Thymus (tissue), 11 donors: Measurements from ENCODE around the gene KLRC2. TPM values are rescaled to one million over a fixed set of nuclear protein-coding genes. Genes with fewer than 3 reads are reported as not detected.
"Not testable (repeated sequence)": the region's sequence is repeated elsewhere in the genome, so short reads cannot be mapped to it uniquely, and the experiment has no call there.

ENCODE experiments used
- DNase-seq, 9 donors: peaks; one replicate each; pipeline ENCODE4 v3.0.0-alpha.2; 2013; ENCODE audit warnings: low spot score in 9 of 9, low read depth in 6 of 9, missing footprints in 1 of 9
- H3K27ac ChIP-seq, 2 donors: one replicate each; pipeline ENCODE4 v1.5.1; 2013; ENCODE audit warnings: control low read depth in 1 of 2, low read depth in 1 of 2, low read length in 1 of 2, mild to moderate bottlenecking in 1 of 2, moderate library complexity in 1 of 2
- H3K27me3 ChIP-seq, 2 donors: one replicate each; pipeline ENCODE4 v1.5.1; 2013; ENCODE audit warnings: low read length in 1 of 2; ENCODE audit not compliant: control insufficient read depth in 2 of 2, insufficient read depth in 1 of 2
- H3K36me3 ChIP-seq, 2 donors: one replicate each; pipeline ENCODE4 v1.5.1; 2013; ENCODE audit warnings: low read length in 1 of 2, mild to moderate bottlenecking in 1 of 2, moderate library complexity in 1 of 2; ENCODE audit not compliant: control insufficient read depth in 2 of 2, insufficient read depth in 2 of 2
- H3K4me1 ChIP-seq, 2 donors: one replicate each; pipeline ENCODE4 v1.5.1; 2013; ENCODE audit warnings: low read length in 2 of 2; ENCODE audit not compliant: control insufficient read depth in 2 of 2, insufficient read depth in 2 of 2
- H3K4me3 ChIP-seq, 2 donors: one replicate each; pipeline ENCODE4 v1.5.1; 2013; ENCODE audit warnings: low read length in 2 of 2, control low read depth in 1 of 2, mild to moderate bottlenecking in 1 of 2
- H3K9me3 ChIP-seq, 2 donors: one replicate each; pipeline ENCODE4 v1.5.1; 2013; ENCODE audit warnings: low read length in 1 of 2, mild to moderate bottlenecking in 1 of 2; ENCODE audit not compliant: control insufficient read depth in 2 of 2, insufficient read depth in 1 of 2
- WGBS: extraction: QIAGEN DNeasy Blood & Tissue Kit; methylation state at CpG from one replicate; pipeline ENCODE4 v1.1.7; 2013; 5-methylcytosine and 5-hydroxymethylcytosine counted together
- polyA plus RNA-seq: library from polyadenylated mRNA; stranded (reverse); fragments of 200-250 nt; gene quantifications from one replicate; pipeline ENCODE4 v1.2.3, GENCODE V29; 2013
- total RNA-seq: library from RNA; stranded (reverse); fragments of 120-200 nt; gene quantifications from one replicate; pipeline ENCODE4 v1.2.4, GENCODE V29; 2013
- donor health status: healthy.

Gene KLRC2
- total and polyA plus RNA-seq, 2 donors, result 1.2 to 10.8 TPM

DNA sequence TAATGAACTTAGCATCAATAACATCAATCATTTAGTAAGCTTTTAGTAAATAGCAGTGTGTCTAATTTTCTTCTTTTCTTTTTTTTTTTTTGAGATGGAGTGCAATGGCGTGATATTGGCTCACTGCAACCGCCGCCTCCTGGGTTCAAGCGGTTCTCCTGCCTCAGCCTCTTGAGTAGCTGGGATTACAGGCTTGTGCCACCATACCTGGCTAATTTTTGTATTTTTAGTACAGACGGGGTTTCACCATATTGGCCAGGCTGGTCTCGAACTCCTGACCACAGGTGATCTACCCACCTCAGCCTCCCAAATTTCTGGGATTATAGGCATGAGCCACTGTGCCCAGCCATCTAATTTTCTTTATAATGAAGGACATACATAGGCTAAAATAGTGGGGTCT lies 48.3 kb downstream of the KLRC2 start:
- not testable (repeated sequence) for H3K9me3 ChIP-seq, DNase-seq, H3K27me3 ChIP-seq, H3K36me3 ChIP-seq, H3K4me1 ChIP-seq, H3K4me3 ChIP-seq, H3K27ac ChIP-seq
- 97% methylated on average over 6 of the region's 6 CpGs for WGBS

- DNase-seq, result no peak
- no peaks in the 10 kb centered on the region for H3K4me1 ChIP-seq
- no peaks in the 10 kb centered on the region for H3K36me3 ChIP-seq
- no peaks in the 10 kb centered on the region for H3K27me3 ChIP-seq
- no peak overlapping the region for H3K27ac ChIP-seq
- WGBS, result 91% methylated on average over 1 of the region's 1 CpG
- H3K9me3 ChIP-seq, result peaks cover 0 to 2% of the 10 kb centered on the region in 2 donors
- H3K4me3 ChIP-seq, result no peak overlapping the region
Observed at GRCh38 chr12:10386857-10387256, 49.0 kb downstream of the KLRC2 start.

- Histone ChIP-seq H3K4me1 (no peaks in the 10 kb centered on the region), H3K9me3 (peaks cover 0 to 6% of the 10 kb centered on the region in 2 donors), H3K4me3 (no peak overlapping the region), H3K27me3 (no peaks in the 10 kb centered on the region), H3K27ac (no peak overlapping the region), H3K36me3 (no peaks in the 10 kb centered on the region)
- no peak for DNase-seq
- WGBS, result 94% methylated on average over 2 of the region's 2 CpGs
Observed at GRCh38 chr12:10385166-10385613, 50.6 kb downstream of the KLRC2 start.

DNA sequence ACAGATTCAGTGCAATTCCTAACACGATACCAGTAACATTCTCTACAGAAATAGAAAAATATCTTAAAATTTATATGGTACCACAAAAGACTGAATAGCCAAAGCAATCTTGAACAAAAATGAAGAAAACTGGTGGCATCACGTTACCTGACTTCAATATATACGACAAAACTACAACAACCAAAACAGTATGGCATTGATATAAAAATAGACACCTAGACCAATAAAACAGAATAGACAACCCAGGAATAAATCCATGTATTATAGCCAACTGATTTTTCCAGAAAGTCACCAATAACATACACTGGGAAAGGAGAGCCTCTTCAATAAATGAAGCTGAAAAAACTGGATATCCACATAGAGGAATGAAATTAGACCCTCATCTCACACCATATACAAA lies 51.6 kb downstream of the KLRC2 start:
- Histone ChIP-seq H3K27ac (no peak overlapping the region), H3K4me3 (no peak overlapping the region)

DNA sequence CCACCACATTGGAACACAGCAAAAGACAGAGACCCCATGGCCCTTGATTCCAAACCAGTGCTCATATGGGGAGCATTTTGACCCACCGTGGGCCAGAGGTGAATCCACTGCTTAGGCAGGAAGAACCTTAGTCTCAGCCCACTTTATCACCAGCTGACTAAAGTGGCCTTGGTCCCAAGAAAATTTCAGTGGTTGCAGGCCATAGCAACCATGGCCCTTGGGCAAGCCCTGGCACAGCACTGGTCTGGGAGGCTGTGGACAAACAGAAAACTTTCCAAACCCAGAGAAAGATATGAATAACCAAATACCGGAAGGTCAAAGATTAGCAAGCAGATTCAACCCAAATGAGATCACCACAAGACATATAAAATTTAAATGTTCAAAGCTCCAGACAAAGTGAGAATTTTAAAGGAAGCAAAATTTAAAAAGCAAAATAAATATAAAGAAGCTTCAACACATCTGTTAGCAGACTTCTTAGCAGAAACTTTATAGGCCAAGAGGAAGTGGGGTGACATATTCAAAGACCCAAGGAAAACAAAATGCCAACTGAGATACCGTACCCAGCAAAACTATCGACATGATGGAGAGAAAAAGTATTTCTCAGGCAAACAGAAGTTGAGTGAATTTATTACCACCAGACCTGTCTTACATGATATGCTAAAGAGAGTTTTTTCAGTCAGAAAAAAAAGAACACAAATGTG lies 53.7 kb downstream of the KLRC2 start:
- DNase-seq, result no peak
- H3K27ac ChIP-seq, result no peak overlapping the region
- WGBS, result 82% methylated on average over 4 of the region's 4 CpGs
- H3K4me1 ChIP-seq, result no peaks in the 10 kb centered on the region
- H3K4me3 ChIP-seq, result no peak overlapping the region
- H3K36me3 ChIP-seq, result no peaks in the 10 kb centered on the region
- no peaks in the 10 kb centered on the region for H3K27me3 ChIP-seq
- H3K9me3 ChIP-seq, result peaks cover 0 to 6% of the 10 kb centered on the region in 2 donors

More for the DNA sequence above, 51.6 kb downstream of the KLRC2 start:
- no peak for DNase-seq
- peaks cover 0 to 6% of the 10 kb centered on the region in 2 donors for H3K9me3 ChIP-seq
- 97% methylated on average over 3 of the region's 3 CpGs for WGBS
- H3K36me3 ChIP-seq, result no peaks in the 10 kb centered on the region
- H3K4me1 ChIP-seq, result no peaks in the 10 kb centered on the region
- H3K27me3 ChIP-seq, result no peaks in the 10 kb centered on the region

Other genes with a start within 250 kb of the KLRC2 start
- 19.1 TPM for gene GABARAPL1, start 223.1 kb downstream of the KLRC2 start, total RNA-seq
- gene GABARAPL1, start 223.1 kb downstream of the KLRC2 start, polyA plus RNA-seq, result 92.0 TPM
- gene KLRD1, start 128.1 kb downstream of the KLRC2 start, total RNA-seq, result 1.1 TPM
- 2.6 TPM for gene KLRD1, start 128.1 kb downstream of the KLRC2 start, polyA plus RNA-seq
- 13.4 TPM for gene KLRK1, start 46.0 kb downstream of the KLRC2 start, total RNA-seq
- 27.0 TPM for gene KLRK1, start 46.0 kb downstream of the KLRC2 start, polyA plus RNA-seq
- gene KLRC4, start 26.3 kb downstream of the KLRC2 start, total RNA-seq, result 1.3 TPM
- 0.57 TPM for gene KLRC4, start 26.3 kb downstream of the KLRC2 start, polyA plus RNA-seq
- gene KLRC3, start 15.4 kb downstream of the KLRC2 start, total RNA-seq, result 1.7 TPM
- 2.6 TPM for gene KLRC3, start 15.4 kb downstream of the KLRC2 start, polyA plus RNA-seq
- 0.80 TPM for gene KLRC1, start 17.4 kb upstream of the KLRC2 start, total RNA-seq
- 1.5 TPM for gene KLRC1, start 17.4 kb upstream of the KLRC2 start, polyA plus RNA-seq
- 1.1 TPM for gene EIF2S3B, start 69.9 kb upstream of the KLRC2 start, total RNA-seq
- 0.27 TPM for gene EIF2S3B, start 69.9 kb upstream of the KLRC2 start, polyA plus RNA-seq
- 47.3 TPM for gene MAGOHB, start 177.6 kb upstream of the KLRC2 start, total RNA-seq
- gene MAGOHB, start 177.6 kb upstream of the KLRC2 start, polyA plus RNA-seq, result 38.4 TPM
- 0.33 TPM for gene STYK1, start 238.0 kb upstream of the KLRC2 start, total RNA-seq
- 0.62 TPM for gene STYK1, start 238.0 kb upstream of the KLRC2 start, polyA plus RNA-seq